HG03575 (cell line): ENCODE results near the gene SH2D6.
"Not testable (repeated sequence)": the region's sequence is repeated elsewhere in the genome, so short reads cannot be mapped to it uniquely, and the experiment has no call there.

Experiments
- ATAC-seq: cut with Tn5 transposase; IDR thresholded peaks from one replicate; pipeline ENCODE4 v1.9.1; 2021; ENCODE audit not compliant: unreplicated experiment, insufficient number of reproducible peaks, low FRiP score; ENCODE audit errors: extremely low read depth

The SH2D6 gene

GRCh38 chr2:85396531-85397470 is 21.7 kb upstream of the SH2D6 start:
- ATAC-seq: no peak

DNA sequence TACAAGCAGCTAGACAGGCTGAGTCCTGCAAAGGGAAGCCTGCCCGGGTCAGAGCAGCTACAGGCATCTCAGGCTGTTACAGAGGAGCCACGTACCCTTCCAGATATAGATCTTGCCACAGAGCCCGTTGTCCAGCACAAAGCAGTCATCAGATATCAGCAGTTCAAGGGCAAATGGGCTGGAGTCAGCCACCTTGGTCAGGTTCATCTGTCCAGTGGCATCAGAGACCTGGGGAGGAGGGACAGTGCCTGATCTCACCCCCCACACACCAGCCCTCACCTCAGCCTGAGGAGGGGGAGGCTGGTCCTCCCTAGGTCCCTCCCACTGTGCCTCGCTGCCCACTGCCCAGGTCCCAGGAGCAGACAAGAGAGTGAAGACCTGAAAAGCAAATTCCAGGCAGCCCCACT is 20.6 kb upstream of the SH2D6 start:
- ATAC-seq: no peak

DNA sequence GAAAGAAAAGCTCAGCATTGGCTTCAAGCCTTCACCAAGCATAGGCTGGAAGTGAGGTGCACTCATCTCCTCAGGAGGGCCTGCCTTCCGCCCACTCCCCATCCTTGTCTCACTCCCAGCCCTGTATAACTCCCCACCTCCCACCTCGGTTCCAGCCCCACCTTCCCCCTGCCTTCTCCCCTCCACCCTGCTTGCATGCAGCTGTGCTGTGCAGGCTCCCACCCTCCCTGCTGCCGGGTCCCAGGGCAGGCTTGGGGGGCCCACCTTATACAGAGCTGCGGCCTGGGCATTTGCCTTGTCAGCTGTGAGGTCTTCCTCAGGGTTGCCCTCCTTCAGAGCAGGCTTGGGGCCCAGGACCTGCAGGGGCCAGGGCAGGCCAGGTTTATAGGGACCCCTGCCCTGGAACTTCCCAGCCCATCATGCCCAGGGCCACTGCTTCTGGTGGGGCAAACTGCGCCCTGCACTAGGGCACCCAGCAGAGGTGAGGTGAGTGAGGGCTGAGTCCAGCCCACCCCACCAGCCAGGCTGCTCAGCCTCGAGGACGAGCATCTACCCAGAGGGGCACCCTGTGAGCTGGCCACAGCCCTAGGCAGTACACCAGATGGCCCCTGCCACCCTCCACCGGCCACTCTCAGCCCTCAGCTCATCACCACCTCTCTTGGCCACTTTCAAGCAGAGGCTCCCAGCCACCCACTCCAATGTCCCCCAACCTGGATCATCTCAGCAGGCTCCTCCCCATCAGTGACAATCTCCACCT is 19.9 kb upstream of the SH2D6 start:
- ATAC-seq: no peak

- no peak for ATAC-seq
Measured at GRCh38 chr2:85399183-85399455, 19.4 kb upstream of the SH2D6 start.

- no peak for ATAC-seq
Measured at GRCh38 chr2:85400023-85400422, 18.5 kb upstream of the SH2D6 start.

GRCh38 chr2:85400541-85401463 is 17.7 kb upstream of the SH2D6 start:
- ATAC-seq: no peak

DNA sequence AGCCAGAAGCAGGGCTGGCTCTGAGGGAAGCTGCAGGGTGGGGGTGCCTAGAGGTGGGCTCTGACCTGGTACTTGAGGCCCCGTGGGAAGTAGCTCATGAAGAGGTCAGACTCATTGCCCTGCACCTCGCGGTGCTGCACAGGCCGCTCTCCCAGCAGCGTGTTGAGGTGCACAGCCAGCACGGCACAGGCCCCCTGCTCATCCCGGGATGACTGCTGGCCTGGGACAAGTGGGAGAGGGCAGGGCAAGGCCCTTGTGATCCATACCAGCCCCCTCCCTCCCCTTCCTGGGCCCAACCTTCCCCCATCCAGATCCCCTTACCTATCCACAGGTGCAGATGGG is 17.1 kb upstream of the SH2D6 start:
- ATAC-seq: no peak

DNA sequence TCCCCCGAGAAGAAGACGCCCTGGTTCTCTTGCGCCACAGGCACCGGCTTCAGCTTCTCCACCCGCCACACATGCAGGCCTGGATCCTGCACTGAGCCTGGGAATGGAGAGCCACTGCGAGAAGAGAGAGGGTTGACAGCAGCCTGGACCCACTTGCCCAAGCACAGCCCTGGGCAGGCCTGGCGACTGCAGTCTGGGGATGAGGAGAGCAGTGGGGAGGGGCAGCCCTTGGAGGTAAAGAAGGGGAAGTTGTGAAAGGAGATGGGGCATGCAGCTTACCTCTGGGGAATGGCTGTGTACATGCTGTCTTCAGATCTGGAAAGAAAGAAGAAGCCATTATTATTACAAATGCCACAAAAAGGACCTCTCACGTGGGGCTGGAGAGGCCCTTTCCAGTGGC is 16.7 kb upstream of the SH2D6 start:
- ATAC-seq: no peak

DNA sequence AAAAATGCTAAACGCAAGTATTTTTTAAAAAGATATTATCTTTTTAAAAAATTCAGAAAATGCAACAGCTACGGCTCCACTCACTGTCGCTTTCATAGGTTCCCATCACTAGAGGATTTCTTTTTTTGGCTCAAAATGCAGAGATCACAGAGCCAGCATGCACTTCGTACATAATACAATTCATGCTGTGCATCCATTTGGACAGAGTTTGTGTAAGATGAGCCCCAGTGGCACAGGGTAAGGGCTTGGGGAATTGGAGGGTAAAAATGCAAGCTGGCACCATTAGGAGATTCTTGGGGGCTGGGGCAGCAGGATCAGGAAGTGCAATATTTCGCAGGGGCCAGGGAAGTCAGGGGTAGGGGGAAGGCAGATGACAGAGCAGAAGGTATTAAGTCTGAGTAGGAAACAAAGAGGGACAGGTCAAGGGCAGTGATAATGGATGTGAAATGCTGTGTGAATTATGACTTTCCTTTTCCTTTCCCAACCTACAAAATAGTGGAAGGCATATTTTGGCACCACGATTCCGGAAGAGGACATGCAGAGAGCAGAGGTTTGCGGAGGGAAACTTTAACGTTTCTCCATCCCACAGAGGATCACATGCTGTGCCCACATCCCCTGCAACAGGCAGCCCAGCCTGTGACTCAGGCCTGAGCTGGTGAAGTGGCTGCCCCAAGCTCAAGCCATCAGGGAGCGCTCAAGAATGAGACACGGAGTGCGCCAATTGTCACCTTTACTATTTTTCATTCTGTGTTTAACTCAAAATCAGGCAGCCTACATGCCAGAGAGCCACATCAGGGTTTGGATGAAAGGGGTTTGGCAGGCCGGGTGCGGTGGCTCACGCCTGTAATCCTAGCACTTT is 13.1 kb upstream of the SH2D6 start:
- no peak for ATAC-seq

- ATAC-seq: no peak
Measured at GRCh38 chr2:85409845-85410583, 8.5 kb upstream of the SH2D6 start, which contains the start of gene CAPG. Gene CAPG, minus strand, starts transcription at chr2:85410366. Its CDS starts 8,221 bp downstream, at chr2:85402145.

- no peak for ATAC-seq
Measured at GRCh38 chr2:85410584-85411404, 7.7 kb upstream of the SH2D6 start.

DNA sequence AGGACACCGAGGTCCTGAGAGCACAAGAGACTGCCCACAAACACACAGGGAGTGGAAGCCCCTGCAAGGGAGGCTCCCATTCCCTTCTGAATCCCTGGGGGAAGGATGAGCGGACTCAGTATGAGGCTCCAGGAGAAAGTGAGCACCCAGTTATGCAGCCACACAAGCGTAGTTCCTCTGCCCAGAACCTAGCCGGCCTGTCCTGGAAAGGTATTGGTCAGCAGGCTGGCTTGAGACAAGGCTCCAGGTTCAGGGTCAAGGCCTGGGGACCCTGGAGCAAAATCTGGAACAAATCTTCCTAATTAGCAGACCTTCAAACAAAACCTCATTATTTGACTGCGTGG is 7.1 kb upstream of the SH2D6 start:
- no peak for ATAC-seq

DNA sequence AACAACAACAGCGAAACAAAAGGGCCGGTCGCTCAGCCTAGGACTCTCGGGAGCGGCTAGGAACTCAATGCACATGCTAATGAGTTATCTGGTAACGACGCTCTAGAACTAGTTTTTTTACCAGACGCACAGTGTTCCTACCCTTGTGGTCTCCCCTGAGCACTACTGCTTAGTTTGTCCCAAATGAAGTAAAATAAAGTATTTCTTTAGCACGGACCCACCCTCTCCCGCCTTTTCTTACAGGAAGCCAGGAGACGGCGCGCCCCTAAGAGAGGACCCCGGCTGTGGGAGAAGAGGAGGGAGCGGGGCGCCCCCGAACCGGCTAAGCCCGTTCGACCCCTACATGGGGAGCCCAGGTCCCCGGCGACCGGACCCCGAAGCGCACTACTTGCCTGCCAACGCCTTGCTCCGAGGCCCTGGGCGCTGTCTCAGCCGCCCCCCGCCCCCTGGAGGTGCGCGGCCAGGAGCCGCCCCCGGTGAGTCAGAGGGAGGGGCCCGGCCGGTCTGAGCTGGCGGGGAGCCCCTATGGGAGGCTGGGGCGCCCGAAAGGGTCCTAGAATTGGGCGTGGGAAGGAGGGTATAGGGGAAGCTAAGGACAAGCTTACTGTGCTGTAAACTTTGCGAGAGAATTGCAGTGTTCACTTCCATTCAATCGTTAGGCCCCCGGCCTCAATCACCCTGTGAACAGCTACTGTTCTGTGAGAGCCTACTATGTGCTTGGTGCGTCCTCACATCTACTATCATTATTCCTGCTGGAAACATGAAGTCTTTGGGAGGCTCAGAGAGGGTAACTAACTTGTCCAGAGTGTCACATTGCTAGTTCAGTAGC is 4.7 kb upstream of the SH2D6 start:
- no peak for ATAC-seq

GRCh38 chr2:85414421-85414759 is 4.1 kb upstream of the SH2D6 start:
- ATAC-seq: not testable (repeated sequence)

GRCh38 chr2:85414761-85415553 is 3.6 kb upstream of the SH2D6 start:
- ATAC-seq: no peak
